GM12891 (cell line): ENCODE results near the gene TNFRSF1B.

Experiments used
- POLR2AphosphoS5 ChIP-seq: IDR thresholded peaks from 2 replicates; pipeline ENCODE4 v1.6.1; 2011; ENCODE audit warnings: low read depth, low read length, control low read depth
- SPI1 ChIP-seq: IDR thresholded peaks from 2 replicates; pipeline ENCODE4 v1.6.1; 2011; ENCODE audit warnings: low read depth, low read length, control low read depth

GRCh38 chr1:12161324-12161661, 5.5 kb upstream of the TNFRSF1B start:
- TF ChIP-seq SPI1 (no peak), POLR2AphosphoS5 (no peak)
